Esophagus squamous epithelium (tissue), 5 donors: Measurements from ENCODE around the gene SNAI1. TPM values are rescaled to one million over a fixed set of nuclear protein-coding genes. Genes with fewer than 3 reads are reported as not detected.

Source experiments
- DNase-seq: peaks from one replicate; lab custom pipeline; 2025; lab: John Stamatoyannopoulos, UW
- H3K27ac ChIP-seq, 4 donors: fragments of 200-600 bp; sonication (generic); one replicate each; pipeline ENCODE4 v1.5.1; 2016 to 2019; ENCODE audit warnings: mild to moderate bottlenecking in 1 of 4
- H3K27me3 ChIP-seq, 4 donors: fragments of 200-600 bp; sonication (generic); 1 replicate in 3 of 4; 2 replicates in 1 of 4; pipeline versions ENCODE4 v1.5.1 to v1.6.0; 2017 to 2021; ENCODE audit warnings: antibody characterized with exemption in 1 of 4
- H3K36me3 ChIP-seq, 3 donors: fragments of 200-600 bp; sonication (generic); one replicate each; pipeline ENCODE4 v1.5.1; 2016 to 2019
- H3K4me1 ChIP-seq, 3 donors: fragments of 200-600 bp; sonication (generic); one replicate each; pipeline ENCODE4 v1.5.1; 2017 to 2019
- H3K4me3 ChIP-seq, 4 donors: fragments of 200-600 bp; sonication (generic); 1 replicate in 3 of 4; 2 replicates in 1 of 4; pipeline ENCODE4 v1.5.1; 2016 to 2019; ENCODE audit warnings: mild to moderate bottlenecking in 2 of 4, moderate library complexity in 1 of 4
- H3K9me3 ChIP-seq, 3 donors: fragments of 200-600 bp; sonication (generic); one replicate each; pipeline ENCODE4 v1.5.1; 2016 to 2019
- POLR2A ChIP-seq, 4 donors: fragments of 450-650 bp; IDR thresholded peaks; one replicate each; pipeline ENCODE4 v1.6.1; 2017; ENCODE audit warnings: antibody characterized with exemption in 4 of 4, mild to moderate bottlenecking in 4 of 4, moderate library complexity in 3 of 4
- WGBS, 2 donors: methylation state at CpG; one replicate each; pipeline ENCODE4 v1.1.5; 2018; 5-methylcytosine and 5-hydroxymethylcytosine counted together
- intact Hi-C: fragments of 100-400 bp; cut with DNase I; formaldehyde crosslinking; loops from one replicate; pipeline ENCODE4 v1.15.0; 2022
- total RNA-seq, 4 donors: library from RNA; depleted of rRNA; stranded (reverse); fragments of >200 nt; gene quantifications; one replicate each; pipeline ENCODE4 v1.1.0, GENCODE V29; 2016
- TF ChIP-seq, protein P1 (sequence below), 6 experiments: fragments of 450-650 bp in 4 of 6; fragments of 200-600 bp in 2 of 6; sonication (generic) in 2 of 6; IDR thresholded peaks; one replicate each; pipeline ENCODE4 v1.5.1; 2016 to 2019; ENCODE audit warnings: antibody characterized with exemption in 6 of 6, mild to moderate bottlenecking in 4 of 6, moderate library complexity in 4 of 6
- donor health status: DM: yes; HTN: yes; CAD: no.

The SNAI1 gene
- total RNA-seq, 4 donors from 2014 or later: 0.44 to 1.3 (median 0.75) TPM; not detected in 1

GRCh38 chr20:49982072-49982345 is 771 bp upstream of the SNAI1 start:
- Histone ChIP-seq H3K4me1 (peaks cover 8 to 66% (median 31%) of the 10 kb centered on the region in 3 donors), H3K27me3 (peaks cover 0 to 34% (median 3%) of the 10 kb centered on the region in 4 donors), H3K27ac (peak overlapping the region; percentile 19 to 69 (median 40)), H3K9me3 (no peaks in the 10 kb centered on the region), H3K36me3 (no peaks in the 10 kb centered on the region), H3K4me3 (peak overlapping the region; percentile 26 to 66 (median 44))
- DNase-seq: no peak
- no peak for TF ChIP-seq POLR2A (IDR thresholded peaks at IDR 0.05)
- TF ChIP-seq, protein P1, sequence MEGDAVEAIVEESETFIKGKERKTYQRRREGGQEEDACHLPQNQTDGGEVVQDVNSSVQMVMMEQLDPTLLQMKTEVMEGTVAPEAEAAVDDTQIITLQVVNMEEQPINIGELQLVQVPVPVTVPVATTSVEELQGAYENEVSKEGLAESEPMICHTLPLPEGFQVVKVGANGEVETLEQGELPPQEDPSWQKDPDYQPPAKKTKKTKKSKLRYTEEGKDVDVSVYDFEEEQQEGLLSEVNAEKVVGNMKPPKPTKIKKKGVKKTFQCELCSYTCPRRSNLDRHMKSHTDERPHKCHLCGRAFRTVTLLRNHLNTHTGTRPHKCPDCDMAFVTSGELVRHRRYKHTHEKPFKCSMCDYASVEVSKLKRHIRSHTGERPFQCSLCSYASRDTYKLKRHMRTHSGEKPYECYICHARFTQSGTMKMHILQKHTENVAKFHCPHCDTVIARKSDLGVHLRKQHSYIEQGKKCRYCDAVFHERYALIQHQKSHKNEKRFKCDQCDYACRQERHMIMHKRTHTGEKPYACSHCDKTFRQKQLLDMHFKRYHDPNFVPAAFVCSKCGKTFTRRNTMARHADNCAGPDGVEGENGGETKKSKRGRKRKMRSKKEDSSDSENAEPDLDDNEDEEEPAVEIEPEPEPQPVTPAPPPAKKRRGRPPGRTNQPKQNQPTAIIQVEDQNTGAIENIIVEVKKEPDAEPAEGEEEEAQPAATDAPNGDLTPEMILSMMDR (IDR thresholded peaks at IDR 0.05): no peak
- 13 to 24% methylated on average over 12 of the region's 12 CpGs for WGBS, 2 donors
- intact Hi-C loops: loop anchor here (10.0 kb wide), 1 partner anchor 193 kb away; no protein-coding TSS in a partner anchor

GRCh38 chr20:49983123-49983847 is 505 bp downstream of the SNAI1 start:
- H3K9me3 ChIP-seq: no peaks in the 10 kb centered on the region
- H3K27me3 ChIP-seq: peaks cover 0 to 34% (median 3%) of the 10 kb centered on the region in 4 donors
- H3K4me3 ChIP-seq: peak overlapping the region; percentile 26 to 66 (median 44)
- H3K27ac ChIP-seq: peak overlapping the region; percentile 39 to 80 (median 61)
- TF ChIP-seq POLR2A (IDR thresholded peaks at IDR 0.05): no peak
- TF ChIP-seq, protein P1 (IDR thresholded peaks at IDR 0.05): no peak
- intact Hi-C loops: loop anchor here (10.0 kb wide), 1 partner anchor 192 kb away; no protein-coding TSS in a partner anchor
- no peaks in the 10 kb centered on the region for H3K36me3 ChIP-seq
- WGBS, 2 donors: 28 to 43% methylated on average over 13 to 20 of the region's 24 CpGs
- no peak for DNase-seq
- peaks cover 8 to 77% (median 34%) of the 10 kb centered on the region in 3 donors for H3K4me1 ChIP-seq

- Histone ChIP-seq H3K4me3 (peak overlapping the region; percentile 26 to 66 (median 44)), H3K9me3 (no peaks in the 10 kb centered on the region), H3K36me3 (no peaks in the 10 kb centered on the region), H3K27ac (peak overlapping the region; percentile 39 to 80 (median 61)), H3K4me1 (peaks cover 8 to 80% (median 37%) of the 10 kb centered on the region in 3 donors), H3K27me3 (peaks cover 0 to 34% (median 3%) of the 10 kb centered on the region in 4 donors)
- TF ChIP-seq, protein P1 (IDR thresholded peaks at IDR 0.05): no peak
- TF ChIP-seq POLR2A (IDR thresholded peaks at IDR 0.05): no peak
- 62 to 79% methylated on average over 3 to 11 of the region's 18 CpGs for WGBS, 2 donors
- intact Hi-C loops: loop anchor here (10.0 kb wide), 1 partner anchor 191 kb away; no protein-coding TSS in a partner anchor
- DNase-seq: no peak
These were observed 1.1 kb downstream of the SNAI1 start for GRCh38 chr20:49983848-49984408.

- WGBS, 2 donors: 67 to 69% methylated on average over 9 to 12 of the region's 13 CpGs
- intact Hi-C loops: loop anchor here (10.0 kb wide), 1 partner anchor 190 kb away; no protein-coding TSS in a partner anchor
- peak overlapping the region in 3 of 4 donors; percentile 37 to 66 (median 51) for H3K4me3 ChIP-seq
- H3K9me3 ChIP-seq: no peaks in the 10 kb centered on the region
- DNase-seq: no peak
- H3K27me3 ChIP-seq: peaks cover 0 to 28% (median 3%) of the 10 kb centered on the region in 4 donors
- H3K27ac ChIP-seq: peak overlapping the region in 2 of 4 donors; percentile 69 to 80
- TF ChIP-seq POLR2A (IDR thresholded peaks at IDR 0.05): no peak
- TF ChIP-seq, protein P1 (IDR thresholded peaks at IDR 0.05): no peak
- H3K36me3 ChIP-seq: no peaks in the 10 kb centered on the region
- peaks cover 13 to 80% (median 39%) of the 10 kb centered on the region in 3 donors for H3K4me1 ChIP-seq
These were observed 1.8 kb downstream of the SNAI1 start for GRCh38 chr20:49984426-49985153.
